ENCODE results near the gene CDC42SE2. TPM values are rescaled to one million over a fixed set of nuclear protein-coding genes. Genes with fewer than 3 reads are reported as not detected.

CDC42SE2 gene
- total RNA-seq, 1 donor from 2014 or later: 41.2 TPM

DNA sequence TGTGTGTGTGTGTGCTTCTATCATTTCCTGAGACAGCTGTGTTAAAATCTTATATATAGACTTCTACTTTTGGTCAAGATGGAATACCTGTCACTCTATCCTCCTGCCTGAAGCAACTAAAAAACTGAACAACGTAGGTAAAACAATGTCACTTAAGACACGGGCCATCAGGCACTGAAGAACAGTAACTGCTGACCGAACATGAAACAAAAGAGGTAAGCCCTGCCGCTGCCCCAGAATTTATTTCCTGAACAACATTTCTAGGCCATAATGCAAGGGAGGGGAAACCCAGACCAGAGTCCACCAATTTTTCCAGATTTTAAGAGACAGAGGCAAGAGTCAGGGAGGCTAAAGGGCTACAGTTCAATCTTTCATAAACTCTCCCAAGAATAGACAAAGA, 156.0 kb downstream of the CDC42SE2 start:
- no peak for DNase-seq (ENCODE audit: low read depth)
- TF ChIP-seq, protein P1, sequence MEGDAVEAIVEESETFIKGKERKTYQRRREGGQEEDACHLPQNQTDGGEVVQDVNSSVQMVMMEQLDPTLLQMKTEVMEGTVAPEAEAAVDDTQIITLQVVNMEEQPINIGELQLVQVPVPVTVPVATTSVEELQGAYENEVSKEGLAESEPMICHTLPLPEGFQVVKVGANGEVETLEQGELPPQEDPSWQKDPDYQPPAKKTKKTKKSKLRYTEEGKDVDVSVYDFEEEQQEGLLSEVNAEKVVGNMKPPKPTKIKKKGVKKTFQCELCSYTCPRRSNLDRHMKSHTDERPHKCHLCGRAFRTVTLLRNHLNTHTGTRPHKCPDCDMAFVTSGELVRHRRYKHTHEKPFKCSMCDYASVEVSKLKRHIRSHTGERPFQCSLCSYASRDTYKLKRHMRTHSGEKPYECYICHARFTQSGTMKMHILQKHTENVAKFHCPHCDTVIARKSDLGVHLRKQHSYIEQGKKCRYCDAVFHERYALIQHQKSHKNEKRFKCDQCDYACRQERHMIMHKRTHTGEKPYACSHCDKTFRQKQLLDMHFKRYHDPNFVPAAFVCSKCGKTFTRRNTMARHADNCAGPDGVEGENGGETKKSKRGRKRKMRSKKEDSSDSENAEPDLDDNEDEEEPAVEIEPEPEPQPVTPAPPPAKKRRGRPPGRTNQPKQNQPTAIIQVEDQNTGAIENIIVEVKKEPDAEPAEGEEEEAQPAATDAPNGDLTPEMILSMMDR (IDR thresholded peaks at IDR 0.05; ENCODE audit: insufficient read depth, low read length, poor library complexity, severe bottlenecking): no peak
- Histone ChIP-seq H3K36me3 (ENCODE audit: control insufficient read depth, insufficient read depth, low read length) (no peaks in the 10 kb centered on the region), H3K27me3 (ENCODE audit: control insufficient read depth, insufficient read depth, low read length) (no peaks in the 10 kb centered on the region), H3K4me3 (ENCODE audit: low read depth, low read length) (no peak overlapping the region)

DNA sequence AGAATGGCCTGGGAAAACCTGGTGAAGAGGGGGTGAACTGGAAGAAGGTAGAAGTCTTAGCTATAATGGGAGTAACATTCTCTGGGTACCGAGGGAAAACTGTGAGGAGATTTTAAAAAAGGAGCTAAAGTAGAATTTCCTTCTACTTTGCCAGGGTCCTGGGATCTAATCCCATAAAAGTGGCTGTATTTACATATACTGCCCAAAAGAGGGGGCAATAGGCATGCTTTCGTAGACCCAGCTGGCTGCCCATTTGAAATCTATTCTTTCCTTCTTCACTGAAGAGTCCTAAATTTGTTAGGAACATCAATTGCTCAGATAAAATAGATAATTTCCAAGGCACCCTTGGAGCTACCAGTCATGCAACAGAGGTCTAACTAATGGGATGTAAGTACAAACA, 159.2 kb downstream of the CDC42SE2 start:
- H3K4me3 ChIP-seq (ENCODE audit: low read depth, low read length): no peak overlapping the region
- no peaks in the 10 kb centered on the region for H3K36me3 ChIP-seq (ENCODE audit: control insufficient read depth, insufficient read depth, low read length)
- H3K27me3 ChIP-seq (ENCODE audit: control insufficient read depth, insufficient read depth, low read length): no peaks in the 10 kb centered on the region
- DNase-seq (ENCODE audit: low read depth): no peak
- TF ChIP-seq, protein P1 (IDR thresholded peaks at IDR 0.05; ENCODE audit: insufficient read depth, low read length, poor library complexity, severe bottlenecking): peak; percentile 31

DNA sequence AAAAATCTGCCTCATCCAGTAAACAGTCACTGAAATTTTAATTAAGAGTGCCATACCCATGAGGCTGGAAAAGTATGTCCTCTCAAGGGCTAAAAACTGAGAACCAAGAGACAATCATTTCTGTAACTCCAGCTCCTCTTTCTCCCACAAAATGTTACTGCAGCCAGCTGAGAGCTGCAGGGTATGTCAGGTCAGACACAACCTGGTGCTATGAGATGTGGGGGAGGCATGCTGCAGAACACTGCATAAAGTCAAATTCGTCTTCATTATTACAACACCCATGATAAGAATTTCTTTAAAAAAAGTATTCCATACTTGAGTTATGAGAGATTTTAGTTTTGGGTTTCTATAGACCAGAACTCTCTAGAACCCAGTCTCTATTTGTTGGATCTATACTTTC, 162.2 kb downstream of the CDC42SE2 start:
- DNase-seq (ENCODE audit: low read depth): no peak
- TF ChIP-seq, protein P1 (IDR thresholded peaks at IDR 0.05; ENCODE audit: insufficient read depth, low read length, poor library complexity, severe bottlenecking): no peak
- H3K36me3 ChIP-seq (ENCODE audit: control insufficient read depth, insufficient read depth, low read length): peaks cover 2% of the 10 kb centered on the region

DNA sequence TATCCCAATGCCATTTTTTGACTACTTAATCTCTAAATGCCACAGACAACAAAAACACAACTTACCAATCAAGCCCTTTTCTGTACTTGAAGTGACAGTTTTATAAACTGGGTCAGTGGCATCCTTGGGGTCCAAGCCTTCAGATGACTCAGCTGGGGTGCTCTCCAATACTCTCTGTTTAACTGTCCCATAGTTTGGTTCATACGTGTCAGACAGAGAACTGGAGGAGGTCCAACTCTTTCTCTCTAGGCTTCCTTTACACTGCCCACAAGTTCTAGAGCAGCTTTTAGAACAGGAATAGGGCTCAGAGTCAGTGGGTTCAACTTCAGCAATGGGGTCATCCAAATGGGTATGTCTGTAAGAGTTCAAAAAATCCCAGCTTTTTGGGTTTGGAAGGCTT, 166.9 kb downstream of the CDC42SE2 start:
- no peak for DNase-seq (ENCODE audit: low read depth)

More for the DNA sequence above, 162.2 kb downstream of the CDC42SE2 start:
- Histone ChIP-seq H3K27me3 (ENCODE audit: control insufficient read depth, insufficient read depth, low read length) (no peaks in the 10 kb centered on the region), H3K4me3 (ENCODE audit: low read depth, low read length) (no peak overlapping the region)

DNA sequence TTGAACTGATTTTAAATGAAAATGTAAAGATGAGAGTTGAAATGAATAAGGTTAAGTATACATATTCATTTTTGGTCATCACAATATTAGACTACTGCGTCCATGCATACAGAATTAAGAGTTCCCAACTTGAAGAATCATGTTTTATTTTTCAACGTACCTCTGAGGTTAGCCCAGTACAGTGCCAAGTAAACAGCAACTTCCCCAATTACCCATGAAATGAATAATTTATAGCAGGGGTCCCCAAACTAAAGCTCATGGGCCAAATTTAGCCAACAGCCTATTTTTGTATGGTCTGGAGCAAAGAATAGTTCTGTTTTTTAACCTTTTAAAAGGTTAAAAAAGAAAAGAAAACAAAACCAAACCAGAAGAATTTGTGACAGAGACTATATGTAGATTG, 167.9 kb downstream of the CDC42SE2 start:
- no peak for DNase-seq (ENCODE audit: low read depth)

More for the DNA sequence above, 166.9 kb downstream of the CDC42SE2 start:
- Histone ChIP-seq H3K4me3 (ENCODE audit: low read depth, low read length) (no peak overlapping the region), H3K27me3 (ENCODE audit: control insufficient read depth, insufficient read depth, low read length) (no peaks in the 10 kb centered on the region), H3K36me3 (ENCODE audit: control insufficient read depth, insufficient read depth, low read length) (peaks cover 2% of the 10 kb centered on the region)
- TF ChIP-seq, protein P1 (IDR thresholded peaks at IDR 0.05; ENCODE audit: insufficient read depth, low read length, poor library complexity, severe bottlenecking): no peak

DNA sequence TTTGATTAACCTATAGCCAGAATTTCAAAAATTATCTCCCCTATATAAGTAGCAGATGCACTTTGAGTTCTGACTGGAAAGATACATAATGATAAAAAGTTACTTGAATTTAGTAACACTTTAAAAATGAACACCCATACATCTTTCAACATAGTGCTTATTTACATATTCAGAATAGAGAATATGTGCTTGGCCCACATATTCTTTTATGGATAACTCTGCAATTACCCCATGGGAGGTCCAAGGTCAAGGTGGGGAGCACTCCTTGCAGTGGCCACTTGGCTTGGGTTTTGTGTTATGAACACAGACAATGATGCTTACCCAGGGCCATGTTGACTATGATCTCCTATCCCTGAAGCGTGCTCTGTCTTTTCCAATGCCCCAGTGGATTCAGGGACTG, 169.3 kb downstream of the CDC42SE2 start:
- no peak for DNase-seq (ENCODE audit: low read depth)
- TF ChIP-seq, protein P1 (IDR thresholded peaks at IDR 0.05; ENCODE audit: insufficient read depth, low read length, poor library complexity, severe bottlenecking): no peak
- no peak overlapping the region for H3K4me3 ChIP-seq (ENCODE audit: low read depth, low read length)
- H3K27me3 ChIP-seq (ENCODE audit: control insufficient read depth, insufficient read depth, low read length): no peaks in the 10 kb centered on the region
- peaks cover 2% of the 10 kb centered on the region for H3K36me3 ChIP-seq (ENCODE audit: control insufficient read depth, insufficient read depth, low read length)

More for the DNA sequence above, 167.9 kb downstream of the CDC42SE2 start:
- Histone ChIP-seq H3K27me3 (ENCODE audit: control insufficient read depth, insufficient read depth, low read length) (no peaks in the 10 kb centered on the region), H3K36me3 (ENCODE audit: control insufficient read depth, insufficient read depth, low read length) (peaks cover 2% of the 10 kb centered on the region), H3K4me3 (ENCODE audit: low read depth, low read length) (no peak overlapping the region)
- TF ChIP-seq, protein P1 (IDR thresholded peaks at IDR 0.05; ENCODE audit: insufficient read depth, low read length, poor library complexity, severe bottlenecking): no peak

Measured in kidney epithelial cell (primary cell).